ENCODE data around the gene PPP3R2. TPM values are rescaled to one million over a fixed set of nuclear protein-coding genes. Genes with fewer than 3 reads are reported as not detected.
A peak's percentile ranks its signal among the peaks of the same experiment; 100 is the strongest.
"Not testable (repeated sequence)": the region's sequence is repeated elsewhere in the genome, so short reads cannot be mapped to it uniquely, and the experiment has no call there.

The PPP3R2 gene
- not detected for total RNA-seq

GRCh38 chr9:101594796-101595195 is at the start of gene PPP3R2:
Gene PPP3R2, minus strand, starts transcription at chr9:101594969. Its CDS starts 48 bp downstream, at chr9:101594921.
- no peak for DNase-seq

- DNase-seq: no peak
Observed at GRCh38 chr9:101639785-101640665, 45.3 kb upstream of the PPP3R2 start.

- peak; percentile 4 for DNase-seq
Observed at GRCh38 chr9:101639311-101639710, 44.5 kb upstream of the PPP3R2 start.

- no peak for DNase-seq
Observed at GRCh38 chr9:101636247-101636646, 41.5 kb upstream of the PPP3R2 start.

GRCh38 chr9:101635473-101635872 is 40.7 kb upstream of the PPP3R2 start:
- DNase-seq: no peak

GRCh38 chr9:101634741-101635409 is 40.1 kb upstream of the PPP3R2 start:
- no peak for DNase-seq

- DNase-seq: no peak
Observed at GRCh38 chr9:101632611-101633010, 37.8 kb upstream of the PPP3R2 start.

- DNase-seq: no peak
Observed at GRCh38 chr9:101631892-101632291, 37.1 kb upstream of the PPP3R2 start.

GRCh38 chr9:101629636-101630035 is 34.9 kb upstream of the PPP3R2 start:
- no peak for DNase-seq

- DNase-seq: peak; percentile 51
Observed at GRCh38 chr9:101628173-101628572, 33.4 kb upstream of the PPP3R2 start.

- DNase-seq: no peak
Observed at GRCh38 chr9:101626295-101626694, 31.5 kb upstream of the PPP3R2 start.

GRCh38 chr9:101625876-101626275 is 31.1 kb upstream of the PPP3R2 start:
- DNase-seq: no peak

GRCh38 chr9:101620452-101620851 is 25.7 kb upstream of the PPP3R2 start:
- DNase-seq: no peak

GRCh38 chr9:101618698-101619097 is 23.9 kb upstream of the PPP3R2 start:
- DNase-seq: no peak

- DNase-seq: no peak
Observed at GRCh38 chr9:101605547-101605946, 10.8 kb upstream of the PPP3R2 start.

- no peak for DNase-seq
Observed at GRCh38 chr9:101604296-101604695, 9.5 kb upstream of the PPP3R2 start.

- DNase-seq: peak; percentile 77
Observed at GRCh38 chr9:101601904-101602765, 7.4 kb upstream of the PPP3R2 start.

- DNase-seq: no peak
Observed at GRCh38 chr9:101593345-101593744, 1.4 kb downstream of the PPP3R2 start.

GRCh38 chr9:101592788-101593187 is 2.0 kb downstream of the PPP3R2 start:
- no peak for DNase-seq

- DNase-seq: no peak
Observed at GRCh38 chr9:101591787-101592446, 2.9 kb downstream of the PPP3R2 start.

GRCh38 chr9:101590901-101591300 is 3.9 kb downstream of the PPP3R2 start:
- no peak for DNase-seq

GRCh38 chr9:101590074-101590473 is 4.7 kb downstream of the PPP3R2 start:
- DNase-seq: not testable (repeated sequence)

Measured in tongue (tissue), 2 donors.